ENCODE measurements around the gene C11orf16.

Gene C11orf16

DNA sequence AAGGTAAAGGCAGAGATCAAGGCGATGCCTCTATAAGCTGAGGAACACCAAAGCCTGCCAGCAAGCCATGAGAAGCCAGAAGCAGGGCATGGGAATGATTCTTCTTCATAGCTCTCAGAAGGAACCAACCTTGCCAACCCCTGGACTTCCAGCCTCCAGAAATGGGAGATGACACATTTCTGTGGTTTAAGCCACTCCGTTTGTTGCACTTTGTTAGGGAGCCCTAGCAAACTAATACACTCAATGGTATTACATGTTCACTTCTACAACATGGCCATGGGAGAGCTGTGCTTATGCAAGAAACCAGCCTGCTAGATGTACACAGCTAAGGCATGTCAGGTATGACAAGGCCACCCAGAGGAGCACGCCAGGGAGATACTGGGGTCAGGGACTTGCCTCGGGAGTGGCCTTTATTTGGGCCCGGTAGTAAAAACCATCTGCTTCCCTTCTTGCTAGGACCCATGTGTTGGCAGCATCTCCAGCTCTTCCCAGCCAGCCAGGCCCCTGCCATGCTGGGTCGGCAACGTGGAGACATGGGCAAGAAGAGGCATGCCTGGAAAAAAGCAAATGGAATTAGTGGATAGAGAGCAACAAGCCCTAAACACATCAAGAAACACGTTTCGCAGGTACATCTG, 3.6 kb downstream of the C11orf16 start:
- no peak overlapping the region for H2AFZ ChIP-seq (ENCODE audit: low read length)
- TF ChIP-seq EZH2phosphoT487 (IDR thresholded peaks at IDR 0.05; ENCODE audit: low read length) (no peak), EZH2 (optimal IDR thresholded peaks at IDR 0.05; ENCODE audit: low read depth, low read length) (no peak), CTCF (IDR thresholded peaks at IDR 0.05; ENCODE audit: low read length) (no peak)
- H3K4me1 ChIP-seq (ENCODE audit: low read length): no peaks in the 10 kb centered on the region
- H3K9me2 ChIP-seq (replicated peaks; ENCODE audit: insufficient read depth, low read length): no peaks in the 10 kb centered on the region
- no peaks in the 10 kb centered on the region for H3K27me3 ChIP-seq (replicated peaks; ENCODE audit: insufficient read depth, low read length)
- H4K20me1 ChIP-seq (ENCODE audit: insufficient read depth, low read length): no peaks in the 10 kb centered on the region
- no peaks in the 10 kb centered on the region for H3K79me2 ChIP-seq (ENCODE audit: low read length)
- no peaks in the 10 kb centered on the region for H3F3A ChIP-seq (ENCODE audit: insufficient read depth, low read length)
- H3K4me3 ChIP-seq (ENCODE audit: low read length): no peak overlapping the region
- no peak overlapping the region for H3K9ac ChIP-seq (ENCODE audit: low read length)
- H3K4me2 ChIP-seq (ENCODE audit: low read depth, low read length): no peak overlapping the region
- H3K36me3 ChIP-seq (replicated peaks; ENCODE audit: insufficient read depth, low read length): no peaks in the 10 kb centered on the region
- no peaks in the 10 kb centered on the region for H3K9me3 ChIP-seq (replicated peaks; ENCODE audit: insufficient read depth, low read length)
- no peak overlapping the region for H3K27ac ChIP-seq (ENCODE audit: low read length)
- DNase-seq: no peak

DNA sequence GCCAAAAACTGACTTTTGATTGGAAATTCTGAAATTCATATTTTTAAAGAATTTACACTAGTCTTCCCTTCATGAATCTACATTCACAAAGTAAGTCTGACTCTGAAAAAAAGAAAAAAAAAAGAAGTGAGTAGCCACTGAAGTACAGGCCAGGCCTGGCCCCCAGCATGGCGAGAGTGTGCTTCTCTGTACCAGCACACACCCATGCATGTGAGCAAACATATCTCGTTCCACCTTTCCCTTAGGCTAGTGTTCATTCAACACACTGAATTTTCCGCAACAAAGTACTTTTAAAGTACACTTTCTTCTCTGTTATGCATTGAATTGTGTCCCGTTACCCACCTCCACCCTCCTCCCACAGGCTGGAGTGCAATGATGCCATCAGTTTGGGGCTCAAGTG, 4.5 kb downstream of the C11orf16 start:
- no peak overlapping the region for H2AFZ ChIP-seq (ENCODE audit: low read length)
- no peak overlapping the region for H3K27ac ChIP-seq (ENCODE audit: low read length)
- H3K9me2 ChIP-seq (replicated peaks; ENCODE audit: insufficient read depth, low read length): no peaks in the 10 kb centered on the region
- no peaks in the 10 kb centered on the region for H3K9me3 ChIP-seq (replicated peaks; ENCODE audit: insufficient read depth, low read length)
- no peaks in the 10 kb centered on the region for H4K20me1 ChIP-seq (ENCODE audit: insufficient read depth, low read length)
- H3K9ac ChIP-seq (ENCODE audit: low read length): no peak overlapping the region
- TF ChIP-seq CTCF (IDR thresholded peaks at IDR 0.05; ENCODE audit: low read length) (no peak), EZH2phosphoT487 (IDR thresholded peaks at IDR 0.05; ENCODE audit: low read length) (no peak), EZH2 (optimal IDR thresholded peaks at IDR 0.05; ENCODE audit: low read depth, low read length) (no peak)
- H3K79me2 ChIP-seq (ENCODE audit: low read length): no peaks in the 10 kb centered on the region
- DNase-seq: no peak
- H3K36me3 ChIP-seq (replicated peaks; ENCODE audit: insufficient read depth, low read length): no peaks in the 10 kb centered on the region
- H3F3A ChIP-seq (ENCODE audit: insufficient read depth, low read length): no peaks in the 10 kb centered on the region
- H3K4me1 ChIP-seq (ENCODE audit: low read length): no peaks in the 10 kb centered on the region
- no peak overlapping the region for H3K4me2 ChIP-seq (ENCODE audit: low read depth, low read length)
- no peak overlapping the region for H3K4me3 ChIP-seq (ENCODE audit: low read length)
- no peaks in the 10 kb centered on the region for H3K27me3 ChIP-seq (replicated peaks; ENCODE audit: insufficient read depth, low read length)

GRCh38 chr11:8927233-8927632, 5.5 kb downstream of the C11orf16 start:
- H3K27me3 ChIP-seq (replicated peaks; ENCODE audit: insufficient read depth, low read length): no peaks in the 10 kb centered on the region
- no peak for TF ChIP-seq CTCF (IDR thresholded peaks at IDR 0.05; ENCODE audit: low read length)
- no peak for TF ChIP-seq EZH2phosphoT487 (IDR thresholded peaks at IDR 0.05; ENCODE audit: low read length)
- no peak for TF ChIP-seq EZH2 (optimal IDR thresholded peaks at IDR 0.05; ENCODE audit: low read depth, low read length)
- H3K79me2 ChIP-seq (ENCODE audit: low read length): no peaks in the 10 kb centered on the region
- H3F3A ChIP-seq (ENCODE audit: insufficient read depth, low read length): no peaks in the 10 kb centered on the region
- H3K4me3 ChIP-seq (ENCODE audit: low read length): no peak overlapping the region
- no peaks in the 10 kb centered on the region for H3K36me3 ChIP-seq (replicated peaks; ENCODE audit: insufficient read depth, low read length)
- H2AFZ ChIP-seq (ENCODE audit: low read length): no peak overlapping the region
- no peak overlapping the region for H3K4me2 ChIP-seq (ENCODE audit: low read depth, low read length)
- no peak for DNase-seq
- no peaks in the 10 kb centered on the region for H3K9me3 ChIP-seq (replicated peaks; ENCODE audit: insufficient read depth, low read length)
- no peaks in the 10 kb centered on the region for H3K4me1 ChIP-seq (ENCODE audit: low read length)
- H4K20me1 ChIP-seq (ENCODE audit: insufficient read depth, low read length): no peaks in the 10 kb centered on the region
- no peak overlapping the region for H3K27ac ChIP-seq (ENCODE audit: low read length)
- no peaks in the 10 kb centered on the region for H3K9me2 ChIP-seq (replicated peaks; ENCODE audit: insufficient read depth, low read length)
- no peak overlapping the region for H3K9ac ChIP-seq (ENCODE audit: low read length)
